RWPE2 (cell line): ENCODE measurements around the gene HMGCS2.
"Not testable (repeated sequence)": the region's sequence is repeated elsewhere in the genome, so short reads cannot be mapped to it uniquely, and the experiment has no call there.

Source experiments
- ATAC-seq: fragments of 200-7000 bp; cut with Tn5 transposase; 3 replicates; pipeline ENCODE4 v1.9.1; 2021; ENCODE audit warnings: low read depth
- DNase-seq: peaks from one replicate; pipeline ENCODE4 v3.0.0-alpha.2; 2020; ENCODE audit warnings: low spot score
- H3K27ac ChIP-seq: fragments of 450-650 bp; 2 replicates; pipeline ENCODE4 v1.5.1; 2017; ENCODE audit warnings: mild to moderate bottlenecking; ENCODE audit not compliant: poor library complexity, severe bottlenecking
- H3K27me3 ChIP-seq: fragments of 250-450 bp; sonication (Bioruptor Pico); 2 replicates; pipeline ENCODE4 v1.5.1; 2021; ENCODE audit warnings: mild to moderate bottlenecking, moderate library complexity; ENCODE audit not compliant: insufficient read depth, poor library complexity, severe bottlenecking
- H3K36me3 ChIP-seq: fragments of 250-450 bp; sonication (Bioruptor Pico); 2 replicates; pipeline ENCODE4 v1.5.1; 2020; ENCODE audit warnings: low read depth, mild to moderate bottlenecking, moderate library complexity
- H3K4me1 ChIP-seq: fragments of 250-450 bp; sonication (Bioruptor Pico); 2 replicates; pipeline ENCODE4 v1.5.1; 2021; ENCODE audit warnings: mild to moderate bottlenecking, moderate library complexity; ENCODE audit not compliant: insufficient read depth, poor library complexity, severe bottlenecking
- H3K4me3 ChIP-seq: fragments of 250-450 bp; sonication (Bioruptor Pico); 2 replicates; pipeline ENCODE4 v1.5.1; 2021; ENCODE audit warnings: mild to moderate bottlenecking, moderate library complexity; ENCODE audit not compliant: severe bottlenecking
- H3K9me3 ChIP-seq: fragments of 250-450 bp; sonication (Bioruptor Pico); 2 replicates; pipeline ENCODE4 v1.5.1; 2021; ENCODE audit warnings: mild to moderate bottlenecking, moderate library complexity; ENCODE audit not compliant: severe bottlenecking
- CTCF ChIP-seq: fragments of 450-650 bp; IDR thresholded peaks from one replicate; pipeline ENCODE4 v1.5.1; 2017; ENCODE audit warnings: mild to moderate bottlenecking, moderate library complexity; ENCODE audit not compliant: poor library complexity, severe bottlenecking

HMGCS2 gene

GRCh38 chr1:119794230-119794875 lies 25.6 kb upstream of the HMGCS2 start:
- no peak for ATAC-seq
- Histone ChIP-seq H3K27me3 (no peaks in the 10 kb centered on the region), H3K9me3 (no peaks in the 10 kb centered on the region)

GRCh38 chr1:119791377-119791776 lies 22.7 kb upstream of the HMGCS2 start:
- H3K4me3 ChIP-seq: no peak overlapping the region
- no peak for DNase-seq
- no peaks in the 10 kb centered on the region for H3K36me3 ChIP-seq
- no peak overlapping the region for H3K27ac ChIP-seq
- H3K4me1 ChIP-seq: peaks cover 20% of the 10 kb centered on the region
- H3K9me3 ChIP-seq: no peaks in the 10 kb centered on the region
- 0 out of 3 replicates have a peak, but pooled peaks have one; percentile 51 for ATAC-seq
- H3K27me3 ChIP-seq: no peaks in the 10 kb centered on the region
- TF ChIP-seq CTCF: no peak

More at GRCh38 chr1:119794230-119794875, 25.6 kb upstream of the HMGCS2 start:
- Histone ChIP-seq H3K27ac (no peak overlapping the region), H3K4me1 (no peaks in the 10 kb centered on the region), H3K36me3 (no peaks in the 10 kb centered on the region), H3K4me3 (no peak overlapping the region)
- DNase-seq: no peak
- TF ChIP-seq CTCF: no peak

GRCh38 chr1:119790451-119791198 lies 21.9 kb upstream of the HMGCS2 start:
- DNase-seq: no peak
- no peak for TF ChIP-seq CTCF
- Histone ChIP-seq H3K36me3 (no peaks in the 10 kb centered on the region), H3K4me1 (peaks cover 27% of the 10 kb centered on the region), H3K9me3 (no peaks in the 10 kb centered on the region), H3K27me3 (no peaks in the 10 kb centered on the region), H3K27ac (no peak overlapping the region), H3K4me3 (no peak overlapping the region)
- ATAC-seq: no peak

GRCh38 chr1:119787776-119788175 lies 19.1 kb upstream of the HMGCS2 start:
- ATAC-seq (peak; percentile 67), DNase-seq (no peak)
- Histone ChIP-seq H3K36me3 (no peaks in the 10 kb centered on the region), H3K9me3 (no peaks in the 10 kb centered on the region), H3K27ac (peak overlapping the region; percentile 12), H3K4me1 (peaks cover 34% of the 10 kb centered on the region), H3K27me3 (no peaks in the 10 kb centered on the region), H3K4me3 (no peak overlapping the region)
- no peak for TF ChIP-seq CTCF

GRCh38 chr1:119786473-119787050 lies 17.9 kb upstream of the HMGCS2 start:
- H3K27me3 ChIP-seq, H3K9me3 ChIP-seq, ATAC-seq, H3K36me3 ChIP-seq, H3K4me3 ChIP-seq, H3K27ac ChIP-seq, DNase-seq: not testable (repeated sequence)
- H3K4me1 ChIP-seq: peaks cover 34% of the 10 kb centered on the region

GRCh38 chr1:119786046-119786445 lies 17.3 kb upstream of the HMGCS2 start:
- DNase-seq, H3K4me3 ChIP-seq, H3K9me3 ChIP-seq, H3K27me3 ChIP-seq, ATAC-seq, H3K27ac ChIP-seq, H3K36me3 ChIP-seq: not testable (repeated sequence)
- peaks cover 34% of the 10 kb centered on the region for H3K4me1 ChIP-seq
